Type B pancreatic cell (in vitro differentiated cells): ENCODE measurements around the gene TAF4B. TPM values are rescaled to one million over a fixed set of nuclear protein-coding genes. Genes with fewer than 3 reads are reported as not detected.
"Not testable (repeated sequence)": the region's sequence is repeated elsewhere in the genome, so short reads cannot be mapped to it uniquely, and the experiment has no call there.

Source experiments
- DNase-seq: peaks from one replicate; pipeline ENCODE4 v3.0.0; 2021; ENCODE audit warnings: mixed read lengths; ENCODE audit not compliant: unreplicated experiment; ENCODE audit errors: extremely low spot score
- H3K27ac Mint-ChIP-seq: 2 replicates; pipeline ENCODE4 v1.8.0; 2021; ENCODE audit warnings: mild to moderate bottlenecking, mixed read lengths
- H3K27me3 Mint-ChIP-seq: 2 replicates; pipeline ENCODE4 v1.8.0; 2021; ENCODE audit warnings: mixed read lengths
- H3K36me3 Mint-ChIP-seq: 2 replicates; pipeline ENCODE4 v1.8.0; 2021; ENCODE audit warnings: mixed read lengths
- H3K4me1 Mint-ChIP-seq: one replicate; pipeline ENCODE4 v1.8.0; 2021; ENCODE audit warnings: mixed read lengths; ENCODE audit not compliant: unreplicated experiment
- H3K4me3 Mint-ChIP-seq: 2 replicates; pipeline ENCODE4 v1.8.0; 2021; ENCODE audit warnings: mild to moderate bottlenecking, mixed read lengths
- H3K9me3 Mint-ChIP-seq: 2 replicates; pipeline ENCODE4 v1.8.0; 2021; ENCODE audit warnings: mixed read lengths
- CTCF ChIP-seq: fragments of 200-600 bp; sonication (generic); conservative IDR thresholded peaks from 2 replicates; pipeline ENCODE4 v1.5.0; 2021; ENCODE audit warnings: antibody characterized with exemption, mild to moderate bottlenecking
- total RNA-seq: library from RNA; stranded (reverse); gene quantifications from 2 replicates; pipeline ENCODE4 v1.2.1, GENCODE V29; 2021; ENCODE audit warnings: low replicate concordance

TAF4B gene
- total RNA-seq, 1 donor from 2014 or later, result 5.1 TPM

- Mint-ChIP-seq H3K27ac (no peak overlapping the region), H3K27me3 (no peaks in the 10 kb centered on the region), H3K36me3 (peaks cover 3% of the 10 kb centered on the region), H3K9me3 (no peaks in the 10 kb centered on the region), H3K4me3 (no peak overlapping the region), H3K4me1 (no peaks in the 10 kb centered on the region)
- DNase-seq, result no peak
- no peak for TF ChIP-seq CTCF
These were observed 131.7 kb downstream of the TAF4B start for GRCh38 chr18:26357960-26358359.

- Mint-ChIP-seq H3K4me3 (no peak overlapping the region), H3K36me3 (peaks cover 5% of the 10 kb centered on the region)
These were observed 135.8 kb downstream of the TAF4B start for GRCh38 chr18:26362021-26362420.

DNA sequence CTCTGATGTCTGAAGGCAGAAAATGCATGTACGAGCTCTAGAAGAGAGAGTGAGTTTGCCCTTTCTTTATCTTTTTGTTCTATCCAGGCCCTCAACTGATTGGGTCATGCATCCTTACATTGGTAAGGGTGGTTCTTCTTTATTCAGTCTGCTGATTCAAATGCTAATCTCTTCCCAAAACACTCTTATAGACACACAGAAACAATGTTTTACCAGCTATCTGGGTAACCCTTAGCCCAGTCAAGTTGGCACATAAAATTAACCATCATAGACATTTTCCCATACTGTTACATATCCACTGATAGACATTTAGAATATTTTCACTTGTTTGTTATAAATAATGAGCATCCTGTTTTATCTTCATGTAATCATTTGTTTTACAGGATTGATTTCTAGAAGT is 141.2 kb downstream of the TAF4B start:
- no peak for TF ChIP-seq CTCF
- Mint-ChIP-seq H3K4me3 (no peak overlapping the region), H3K9me3 (peaks cover 5% of the 10 kb centered on the region), H3K27ac (no peak overlapping the region), H3K36me3 (peaks cover 8% of the 10 kb centered on the region), H3K4me1 (no peaks in the 10 kb centered on the region), H3K27me3 (no peaks in the 10 kb centered on the region)
- DNase-seq, result no peak

More at GRCh38 chr18:26362021-26362420, 135.8 kb downstream of the TAF4B start:
- no peak for TF ChIP-seq CTCF
- H3K27me3 Mint-ChIP-seq, result no peaks in the 10 kb centered on the region
- H3K9me3 Mint-ChIP-seq, result peaks cover 1% of the 10 kb centered on the region
- no peaks in the 10 kb centered on the region for H3K4me1 Mint-ChIP-seq
- DNase-seq, result no peak
- H3K27ac Mint-ChIP-seq, result no peak overlapping the region

- Mint-ChIP-seq H3K4me3 (no peak overlapping the region), H3K27ac (no peak overlapping the region), H3K27me3 (no peaks in the 10 kb centered on the region), H3K4me1 (no peaks in the 10 kb centered on the region), H3K36me3 (peaks cover 8% of the 10 kb centered on the region), H3K9me3 (peaks cover 5% of the 10 kb centered on the region)
- no peak for TF ChIP-seq CTCF
- DNase-seq, result no peak
These were observed 143.8 kb downstream of the TAF4B start for GRCh38 chr18:26370037-26370436.

DNA sequence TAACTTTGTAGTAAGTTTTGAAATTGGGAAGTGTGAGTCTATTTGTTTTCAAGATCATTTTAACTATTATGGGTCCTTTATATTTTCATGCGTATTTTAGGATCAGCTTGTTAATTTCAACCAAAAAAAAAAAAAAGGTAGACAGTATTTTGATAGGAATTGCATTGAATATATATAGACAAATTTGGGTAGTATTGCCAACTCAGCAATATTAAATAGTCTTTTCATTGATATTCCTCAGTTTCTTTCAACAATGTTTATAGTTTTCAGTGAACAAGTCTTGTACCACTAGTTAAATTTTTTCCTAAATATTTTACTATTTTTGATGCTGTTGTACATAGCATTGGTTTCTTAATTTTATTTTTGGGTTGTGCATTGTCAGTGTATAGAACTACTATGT is 149.9 kb downstream of the TAF4B start:
- H3K9me3 Mint-ChIP-seq, result no peaks in the 10 kb centered on the region
- DNase-seq, result no peak
- TF ChIP-seq CTCF, result no peak
- no peaks in the 10 kb centered on the region for H3K4me1 Mint-ChIP-seq
- no peaks in the 10 kb centered on the region for H3K27me3 Mint-ChIP-seq
- no peaks in the 10 kb centered on the region for H3K36me3 Mint-ChIP-seq
- no peak overlapping the region for H3K4me3 Mint-ChIP-seq
- H3K27ac Mint-ChIP-seq, result no peak overlapping the region

DNA sequence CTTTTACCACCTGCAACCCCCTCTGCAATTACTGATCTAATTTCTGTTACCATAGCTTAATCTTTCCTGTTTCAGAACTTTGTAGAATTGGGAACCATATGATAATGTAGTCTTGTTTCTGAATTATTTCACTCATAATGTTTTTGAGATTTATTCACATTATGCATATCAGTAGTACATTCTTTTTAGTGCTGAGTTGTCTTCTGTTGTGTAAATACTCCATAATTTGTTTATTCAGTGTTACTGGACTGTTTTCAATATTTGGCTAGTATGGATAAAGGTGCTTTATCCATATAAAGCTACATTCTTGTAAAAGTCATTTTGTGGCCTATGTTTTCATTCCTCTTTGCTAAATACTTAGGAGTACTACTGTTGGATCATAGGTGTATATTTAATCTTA is 152.5 kb downstream of the TAF4B start:
- Mint-ChIP-seq H3K27me3 (no peaks in the 10 kb centered on the region), H3K9me3 (no peaks in the 10 kb centered on the region), H3K4me3 (no peak overlapping the region), H3K36me3 (no peaks in the 10 kb centered on the region), H3K4me1 (peaks cover 12% of the 10 kb centered on the region), H3K27ac (no peak overlapping the region)
- DNase-seq, result no peak
- no peak for TF ChIP-seq CTCF

DNA sequence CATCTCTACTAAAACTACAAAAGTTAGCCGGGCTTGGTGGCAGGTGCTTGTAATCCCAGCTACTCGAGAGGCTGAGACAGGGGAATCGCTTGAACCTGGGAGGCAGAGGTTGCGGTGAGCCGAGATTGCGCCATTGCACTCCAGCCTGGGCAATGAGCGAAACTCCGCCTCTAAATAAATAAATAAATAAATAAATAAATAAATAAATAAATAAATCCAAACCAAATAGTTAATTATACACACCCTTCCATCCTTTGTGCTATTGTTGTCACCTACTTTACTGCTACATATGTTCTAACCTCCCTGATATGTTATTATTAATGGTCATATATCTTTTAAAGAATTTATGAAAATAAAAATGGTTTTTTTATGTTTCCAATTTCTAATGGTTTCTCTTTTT is 155.3 kb downstream of the TAF4B start:
- DNase-seq, result not testable (repeated sequence)

More for the DNA sequence above, 155.3 kb downstream of the TAF4B start:
- not testable (repeated sequence) for H3K27me3 Mint-ChIP-seq, H3K4me3 Mint-ChIP-seq, H3K9me3 Mint-ChIP-seq, H3K36me3 Mint-ChIP-seq, H3K27ac Mint-ChIP-seq
- H3K4me1 Mint-ChIP-seq, result peaks cover 36% of the 10 kb centered on the region
